HCEC 1CT (cell line): Measurements from ENCODE around the gene SPATA21.

Experiments used
- DNase-seq: peaks from one replicate; pipeline ENCODE4 v3.0.0-alpha.2; 2017

SPATA21 gene

GRCh38 chr1:16450863-16451481 is 13.7 kb upstream of the SPATA21 start:
- DNase-seq = no peak

- DNase-seq = no peak
Observed at GRCh38 chr1:16449666-16450065, 12.4 kb upstream of the SPATA21 start.

- DNase-seq = no peak
Observed at GRCh38 chr1:16449065-16449464, 11.8 kb upstream of the SPATA21 start.

- DNase-seq = no peak
Observed at GRCh38 chr1:16447641-16448040, 10.4 kb upstream of the SPATA21 start.

- DNase-seq = no peak
Observed at GRCh38 chr1:16446116-16446515, 8.9 kb upstream of the SPATA21 start.

GRCh38 chr1:16445052-16445451 is 7.8 kb upstream of the SPATA21 start:
- DNase-seq = no peak

GRCh38 chr1:16443975-16444770 is 6.9 kb upstream of the SPATA21 start:
- no peak for DNase-seq

- no peak for DNase-seq
Observed at GRCh38 chr1:16442941-16443340, 5.7 kb upstream of the SPATA21 start.

- DNase-seq = no peak
Observed at GRCh38 chr1:16442265-16442664, 5.0 kb upstream of the SPATA21 start.

- no peak for DNase-seq
Observed at GRCh38 chr1:16441282-16441665, 4.0 kb upstream of the SPATA21 start.

- DNase-seq = peak; percentile 90
Observed at GRCh38 chr1:16440470-16441281, 3.5 kb upstream of the SPATA21 start, which contains the start of gene NECAP2. Gene NECAP2, plus strand, starts transcription at chr1:16440724. Its CDS starts 38 bp downstream, at chr1:16440762.

GRCh38 chr1:16440131-16440469 is 2.9 kb upstream of the SPATA21 start:
- no peak for DNase-seq

- DNase-seq = no peak
Observed at GRCh38 chr1:16438924-16439323, 1.7 kb upstream of the SPATA21 start.

GRCh38 chr1:16438516-16438915 is 1.3 kb upstream of the SPATA21 start:
- DNase-seq = no peak

GRCh38 chr1:16434501-16434900 is 2.7 kb downstream of the SPATA21 start:
- no peak for DNase-seq

GRCh38 chr1:16434007-16434406 is 3.2 kb downstream of the SPATA21 start:
- no peak for DNase-seq

- DNase-seq = no peak
Observed at GRCh38 chr1:16433030-16433429, 4.2 kb downstream of the SPATA21 start.

- peak; percentile 20 for DNase-seq
Observed at GRCh38 chr1:16430606-16431005, 6.6 kb downstream of the SPATA21 start.

GRCh38 chr1:16425125-16426025 is 11.8 kb downstream of the SPATA21 start:
- no peak for DNase-seq

GRCh38 chr1:16422041-16422440 is 15.2 kb downstream of the SPATA21 start:
- no peak for DNase-seq

- no peak for DNase-seq
Observed at GRCh38 chr1:16421201-16421600, 16.0 kb downstream of the SPATA21 start.

- no peak for DNase-seq
Observed at GRCh38 chr1:16420424-16421118, 16.7 kb downstream of the SPATA21 start.
